Transverse colon (tissue), 4 donors: ENCODE measurements around the gene GKAP1. TPM values are rescaled to one million over a fixed set of nuclear protein-coding genes. Genes with fewer than 3 reads are reported as not detected.

ENCODE experiments used
- DNase-seq: peaks from one replicate; pipeline ENCODE4 v3.0.0-alpha.2; 2019
- H3K27ac ChIP-seq, 4 donors: fragments of 200-600 bp; sonication (generic); 2 replicates each; pipeline ENCODE4 v1.5.1; 2016 to 2018; ENCODE audit warnings: inconsistent platforms in 4 of 4
- H3K27me3 ChIP-seq: fragments of 200-600 bp; sonication (generic); 2 replicates; pipeline ENCODE4 v1.5.1; 2017; ENCODE audit warnings: inconsistent platforms
- H3K36me3 ChIP-seq, 4 donors: fragments of 200-600 bp; sonication (generic); 2 replicates each; pipeline ENCODE4 v1.5.1; 2017 to 2019; ENCODE audit warnings: inconsistent platforms in 4 of 4
- H3K4me1 ChIP-seq, 4 donors: fragments of 200-600 bp; sonication (generic); 2 replicates each; pipeline ENCODE4 v1.5.1; 2017 to 2020; ENCODE audit warnings: inconsistent platforms in 4 of 4
- H3K4me3 ChIP-seq, 4 donors: fragments of 200-600 bp; sonication (generic); 1 replicate in 1 of 4; 2 replicates in 3 of 4; pipeline versions ENCODE4 v1.5.1 to v1.6.1; 2017 to 2019; ENCODE audit warnings: inconsistent platforms in 4 of 4
- H3K9me3 ChIP-seq, 2 donors: fragments of 200-600 bp; sonication (generic); 2 replicates each; pipeline ENCODE4 v1.5.1; 2017 to 2019; ENCODE audit warnings: inconsistent platforms in 2 of 2
- EP300 ChIP-seq: sonication (generic); formaldehyde crosslinking; IDR thresholded peaks from one replicate; pipeline ENCODE4 v1.6.1; 2017; ENCODE audit warnings: antibody characterized with exemption, low read depth
- POLR2A ChIP-seq: fragments of 450-650 bp; IDR thresholded peaks from one replicate; pipeline ENCODE4 v1.6.1; 2016; ENCODE audit warnings: antibody characterized with exemption, mild to moderate bottlenecking, moderate library complexity
- POLR2AphosphoS5 ChIP-seq, 3 donors: sonication (generic); formaldehyde crosslinking; IDR thresholded peaks; one replicate each; pipeline ENCODE4 v1.6.1; 2016; ENCODE audit warnings: antibody characterized with exemption in 3 of 3
- WGBS, 2 donors: methylation state at CpG; one replicate each; pipeline ENCODE4 v1.1.5; 2018; ENCODE audit warnings: low coverage in 1 of 2; 5-methylcytosine and 5-hydroxymethylcytosine counted together
- in situ Hi-C, 4 donors: fragments of 200-750 bp; cut with MboI; loops; one replicate each; pipeline versions ENCODE4 v1.15.0 to v1.15.1; 2017; ENCODE audit warnings: low sequenced_read_pairs in 3 of 4, low pct_ligation_motif_present in 1 of 4, low pct_unique_long_range_greater_than_20kb in 1 of 4
- intact Hi-C: fragments of 100-400 bp; cut with DNase I; formaldehyde crosslinking; loops from one replicate; pipeline ENCODE4 v1.15.1; 2023; ENCODE audit warnings: low total_unique reads
- total RNA-seq, 4 donors: library from RNA; depleted of rRNA; stranded (reverse); fragments of >200 nt; gene quantifications; one replicate each; pipeline ENCODE4 v1.1.0, GENCODE V29; 2016
- TF ChIP-seq, protein P1 (sequence below), 5 experiments: fragments of 200-600 bp in 3 of 5; fragments of 450-650 bp in 2 of 5; sonication (generic) in 3 of 5; IDR thresholded peaks; 1 replicate in 2 of 5; 2 replicates in 3 of 5; pipeline ENCODE4 v1.5.1; 2016 to 2017; ENCODE audit warnings: antibody characterized with exemption in 5 of 5, inconsistent platforms in 3 of 5, mild to moderate bottlenecking in 2 of 5, moderate library complexity in 1 of 5

GKAP1 gene
- total RNA-seq, 4 donors from 2014 or later = 1.5 to 11.0 (median 6.0) TPM; not detected in 1

DNA sequence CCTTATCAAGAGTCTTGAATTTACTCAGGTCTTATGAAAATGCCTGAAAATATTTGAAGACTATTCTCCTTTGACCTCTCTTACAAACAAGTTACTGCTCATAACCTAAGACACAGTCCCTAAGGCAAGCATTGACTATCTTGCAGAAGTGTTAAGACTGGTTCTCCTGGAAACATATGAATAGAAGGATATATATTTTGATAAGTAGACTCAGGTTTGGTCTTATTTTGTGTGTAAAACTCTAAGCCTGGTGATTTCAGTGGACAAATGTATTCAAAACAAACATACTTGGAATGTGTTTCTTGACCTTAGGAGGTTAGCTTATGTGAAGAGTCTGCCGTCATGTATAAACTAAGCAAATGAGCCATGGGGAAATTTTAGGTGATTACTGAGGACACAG, 102.3 kb downstream of the GKAP1 start:
- 75 to 81% methylated on average over 1 of the region's 1 CpG for WGBS, 2 donors
- Histone ChIP-seq H3K4me3 (no peak overlapping the region), H3K27ac (no peak overlapping the region), H3K4me1 (no peaks in the 10 kb centered on the region), H3K9me3 (no peaks in the 10 kb centered on the region), H3K36me3 (no peaks in the 10 kb centered on the region), H3K27me3 (no peaks in the 10 kb centered on the region)
- TF ChIP-seq EP300 (no peak), POLR2A (no peak), POLR2AphosphoS5 (IDR thresholded peaks at IDR 0.05) (no peak)
- TF ChIP-seq, protein P1, sequence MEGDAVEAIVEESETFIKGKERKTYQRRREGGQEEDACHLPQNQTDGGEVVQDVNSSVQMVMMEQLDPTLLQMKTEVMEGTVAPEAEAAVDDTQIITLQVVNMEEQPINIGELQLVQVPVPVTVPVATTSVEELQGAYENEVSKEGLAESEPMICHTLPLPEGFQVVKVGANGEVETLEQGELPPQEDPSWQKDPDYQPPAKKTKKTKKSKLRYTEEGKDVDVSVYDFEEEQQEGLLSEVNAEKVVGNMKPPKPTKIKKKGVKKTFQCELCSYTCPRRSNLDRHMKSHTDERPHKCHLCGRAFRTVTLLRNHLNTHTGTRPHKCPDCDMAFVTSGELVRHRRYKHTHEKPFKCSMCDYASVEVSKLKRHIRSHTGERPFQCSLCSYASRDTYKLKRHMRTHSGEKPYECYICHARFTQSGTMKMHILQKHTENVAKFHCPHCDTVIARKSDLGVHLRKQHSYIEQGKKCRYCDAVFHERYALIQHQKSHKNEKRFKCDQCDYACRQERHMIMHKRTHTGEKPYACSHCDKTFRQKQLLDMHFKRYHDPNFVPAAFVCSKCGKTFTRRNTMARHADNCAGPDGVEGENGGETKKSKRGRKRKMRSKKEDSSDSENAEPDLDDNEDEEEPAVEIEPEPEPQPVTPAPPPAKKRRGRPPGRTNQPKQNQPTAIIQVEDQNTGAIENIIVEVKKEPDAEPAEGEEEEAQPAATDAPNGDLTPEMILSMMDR (IDR thresholded peaks at IDR 0.05) = no peak
- intact Hi-C loops (no loop called here), in situ Hi-C loops (no loop called here)
- DNase-seq = no peak

DNA sequence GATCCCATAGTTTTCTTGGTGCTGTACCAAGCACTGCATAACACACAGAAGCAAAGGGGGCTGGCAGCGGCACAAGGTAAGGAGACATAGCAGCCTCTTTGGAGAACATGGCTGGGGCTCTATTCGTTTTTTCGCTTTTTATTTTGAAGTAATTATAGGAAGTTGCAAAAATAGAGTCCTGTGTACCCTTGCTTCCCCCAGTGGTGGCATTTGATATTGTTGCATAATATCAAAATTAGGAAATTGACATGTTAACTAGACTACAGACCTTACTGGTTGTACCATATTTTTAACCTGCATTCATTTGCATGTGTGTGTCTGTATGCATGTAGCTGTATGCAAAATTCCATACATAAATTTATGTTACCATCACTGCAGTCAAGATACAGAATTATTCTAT, 103.2 kb downstream of the GKAP1 start:
- WGBS, 2 donors = 69 to 71% methylated on average over 2 to 3 of the region's 3 CpGs
- Histone ChIP-seq H3K27ac (no peak overlapping the region), H3K36me3 (no peaks in the 10 kb centered on the region), H3K4me3 (no peak overlapping the region), H3K4me1 (no peaks in the 10 kb centered on the region), H3K27me3 (no peaks in the 10 kb centered on the region), H3K9me3 (no peaks in the 10 kb centered on the region)
- intact Hi-C loops (no loop called here), in situ Hi-C loops (no loop called here)
- no peak for DNase-seq
- TF ChIP-seq POLR2AphosphoS5 (IDR thresholded peaks at IDR 0.05) = no peak
- TF ChIP-seq, protein P1 (IDR thresholded peaks at IDR 0.05) = peak in 2 of 5 experiments; percentile 9 to 25

DNA sequence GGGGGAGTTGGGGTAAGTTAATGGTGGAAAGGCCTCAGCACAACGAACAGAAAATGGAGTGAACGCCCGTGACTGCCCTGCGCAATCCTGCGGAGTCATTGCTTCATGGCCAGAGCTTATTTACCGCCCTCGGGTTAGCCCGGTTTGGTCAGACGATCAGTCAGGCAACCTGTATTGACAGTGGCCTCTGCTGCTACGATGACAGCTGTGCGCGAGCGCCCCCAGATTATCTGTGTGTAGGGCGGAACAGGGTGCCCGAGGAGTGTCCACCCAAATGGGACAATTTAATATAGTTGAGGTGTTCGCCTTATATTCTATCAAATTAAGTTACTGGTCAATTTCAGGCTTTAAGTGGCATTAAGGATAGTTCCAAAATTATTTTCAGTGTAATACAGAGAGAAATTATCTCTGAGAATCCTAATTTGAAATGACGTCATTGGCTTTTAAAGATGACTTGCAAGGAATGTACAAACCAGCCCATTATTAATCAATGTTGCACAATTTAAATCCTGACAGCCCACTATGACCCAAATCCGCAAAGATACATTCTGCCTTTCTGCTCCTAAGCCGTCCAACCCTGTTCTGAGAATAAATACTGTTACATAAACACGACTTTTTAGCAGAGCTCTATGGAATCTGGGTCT, 108.9 kb downstream of the GKAP1 start:
- in situ Hi-C loops = no loop called here
- peak overlapping the region; percentile 70 to 88 (median 85) for H3K4me3 ChIP-seq
- no peaks in the 10 kb centered on the region for H3K9me3 ChIP-seq
- TF ChIP-seq POLR2AphosphoS5 (IDR thresholded peaks at IDR 0.05) = no peak
- TF ChIP-seq, protein P1 (IDR thresholded peaks at IDR 0.05) = peak in 1 of 5 experiments; percentile 12
- intact Hi-C loops = no loop called here
- H3K36me3 ChIP-seq = no peaks in the 10 kb centered on the region
- peak; percentile 81 for DNase-seq
- no peaks in the 10 kb centered on the region for H3K27me3 ChIP-seq
- H3K27ac ChIP-seq = peak overlapping the region; percentile 94 to 99 (median 97)
- WGBS, 2 donors = 15 to 27% methylated on average over 9 to 20 of the region's 20 CpGs
- H3K4me1 ChIP-seq = peaks cover 0 to 25% (median 14%) of the 10 kb centered on the region in 4 donors

DNA sequence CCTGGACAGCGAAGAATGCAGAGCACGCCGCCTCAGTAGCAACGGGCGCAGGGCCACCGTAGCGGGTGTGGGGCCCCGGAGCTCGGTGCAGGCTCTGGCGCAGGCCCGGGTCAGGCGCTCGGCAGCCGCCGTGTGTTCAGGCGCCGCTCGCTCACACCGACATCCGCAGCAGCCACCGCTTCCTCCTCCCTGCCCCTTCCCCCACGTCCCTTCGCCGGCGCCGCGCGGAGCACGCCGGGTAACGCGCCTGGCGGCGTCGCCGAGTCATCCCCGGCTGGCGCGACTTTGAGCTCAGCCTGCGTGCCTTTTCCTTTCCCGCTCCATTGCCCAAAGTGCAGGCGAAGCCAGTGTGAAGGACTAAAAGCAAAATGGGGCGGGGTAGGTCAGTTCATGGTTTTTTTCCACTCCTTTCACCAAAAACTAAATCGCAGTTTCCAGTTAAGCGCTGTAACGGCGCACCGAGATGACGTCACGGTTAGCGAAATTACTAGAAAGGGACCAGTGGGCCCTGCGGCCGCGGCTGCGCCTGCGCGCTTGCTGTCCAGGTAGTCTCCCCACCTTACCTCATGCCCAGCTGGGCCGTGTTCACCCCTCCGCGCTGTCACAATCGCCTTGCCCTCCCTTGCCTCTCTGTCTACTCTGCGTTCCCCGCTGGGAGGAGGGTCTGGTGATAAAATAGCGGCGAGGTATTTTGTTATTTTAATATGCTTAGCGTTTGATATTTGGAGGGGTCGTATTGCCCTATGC, 109.6 kb downstream of the GKAP1 start, which contains the start of gene UBQLN1:
Gene UBQLN1 (minus strand): TSS at position 191 of the 747 bp plus-strand sequence. CDS start 279 bp downstream, outside the sequence.
- in situ Hi-C loops = no loop called here
- 0% methylated on average over 3 to 67 of the region's 67 CpGs for WGBS, 2 donors

More for the DNA sequence above, 109.6 kb downstream of the GKAP1 start, which contains the start of gene UBQLN1:
- TF ChIP-seq POLR2A = peak; percentile 96
- TF ChIP-seq EP300 = no peak
- TF ChIP-seq, protein P1 (IDR thresholded peaks at IDR 0.05) = peak in 1 of 5 experiments; percentile 47
- peak; percentile 97 to 98 (median 97) for TF ChIP-seq POLR2AphosphoS5 (IDR thresholded peaks at IDR 0.05)
- Histone ChIP-seq H3K27ac (peak within 1 kb of the TSS; percentile 94 to 99 (median 97)), H3K36me3 (no peaks in the 10 kb centered on the region), H3K4me3 (peak within 1 kb of the TSS; percentile 70 to 88 (median 85)), H3K27me3 (no peaks in the 10 kb centered on the region), H3K4me1 (peaks cover 0 to 31% (median 14%) of the 10 kb centered on the region in 4 donors), H3K9me3 (no peaks in the 10 kb centered on the region)
- intact Hi-C loops = no loop called here
- peak; percentile 95 for DNase-seq
